B cell (primary cell): ENCODE measurements around the gene UBE2F. TPM values are rescaled to one million over a fixed set of nuclear protein-coding genes. Genes with fewer than 3 reads are reported as not detected.

Experiments
- ATAC-seq: fragments of 200-7000 bp; cut with Tn5 transposase; one replicate; pipeline ENCODE4 v1.10.0; 2021; ENCODE audit warnings: low read depth, mild to moderate bottlenecking, moderate number of reproducible peaks, moderate library complexity
- CTCF ChIA-PET: fragments of 350-600 bp; sonication (Branson Sonifier 250); formaldehyde crosslinking; loops from one replicate; lab custom pipeline; 2021; ENCODE audit warnings: antibody characterized with exemption, inconsistent platforms; lab: Charles Lee
- POLR2A ChIA-PET: fragments of 350-600 bp; sonication (Branson Sonifier 250); formaldehyde crosslinking; loops from one replicate; lab custom pipeline; 2021; ENCODE audit warnings: antibody characterized with exemption; lab: Charles Lee
- DNase-seq: peaks from one replicate; pipeline ENCODE4 v3.0.0; 2013
- H2AFZ ChIP-seq: 2 replicates; pipeline ENCODE4 v1.6.1; 2012; ENCODE audit warnings: mild to moderate bottlenecking, low read depth, low read length; ENCODE audit not compliant: insufficient read depth, poor library complexity, severe bottlenecking
- H3K27ac ChIP-seq, 2 donors: 1 replicate in 1 of 2; 2 replicates in 1 of 2; pipeline ENCODE4 v1.5.1; 2012 to 2013; ENCODE audit warnings: low read length in 2 of 2, mild to moderate bottlenecking in 2 of 2, moderate library complexity in 1 of 2
- H3K27me3 ChIP-seq, 4 experiments: fragments of 200-600 bp in 1 of 4; sonication (generic) in 1 of 4; replicated peaks in 1 of 4; 1 replicate in 2 of 4; 2 replicates in 2 of 4; pipeline versions ENCODE4 v1.6.1 to v1.7.0; 2013 to 2016; ENCODE audit warnings: low read length in 3 of 4, mild to moderate bottlenecking in 2 of 4, mixed read lengths in 1 of 4, moderate library complexity in 1 of 4; ENCODE audit not compliant: insufficient read depth in 4 of 4, control insufficient read depth in 3 of 4; ENCODE audit errors: control extremely low read depth in 1 of 4
- H3K36me3 ChIP-seq, 2 experiments: replicated peaks in 1 of 2; 1 replicate in 1 of 2; 2 replicates in 1 of 2; pipeline versions ENCODE4 v1.6.1 to v1.7.1; 2013; ENCODE audit warnings: low read length in 1 of 2; ENCODE audit not compliant: insufficient read depth in 2 of 2, control insufficient read depth in 1 of 2; ENCODE audit errors: control extremely low read depth in 1 of 2, extremely low read depth in 1 of 2
- H3K4me1 ChIP-seq, 2 donors: fragments of 200-600 bp in 1 of 2; sonication (generic) in 1 of 2; 1 replicate in 1 of 2; 2 replicates in 1 of 2; pipeline versions ENCODE4 v1.5.1 to v1.6.1; 2013 to 2017; ENCODE audit warnings: low read length in 2 of 2; ENCODE audit not compliant: control insufficient read depth in 2 of 2, insufficient read depth in 2 of 2
- H3K4me2 ChIP-seq: replicated peaks from 2 replicates; pipeline ENCODE3; 2012; ENCODE audit warnings: mild to moderate bottlenecking, low read depth, low read length; ENCODE audit not compliant: poor library complexity, severe bottlenecking
- H3K4me3 ChIP-seq, 5 experiments: fragments of 200-600 bp in 1 of 5; sonication (generic) in 1 of 5; 1 replicate in 3 of 5; 2 replicates in 2 of 5; pipeline versions ENCODE4 v1.5.1 to v1.7.0; 2011 to 2016; ENCODE audit warnings: low read length in 4 of 5, mild to moderate bottlenecking in 4 of 5, low read depth in 2 of 5, control low read depth in 1 of 5, moderate library complexity in 1 of 5; ENCODE audit not compliant: insufficient read depth in 1 of 5; ENCODE audit errors: control extremely low read depth in 1 of 5, extremely low read depth in 1 of 5
- H3K79me2 ChIP-seq: fragments of 200-600 bp; sonication (generic); one replicate; pipeline ENCODE4 v1.6.0; 2016; ENCODE audit warnings: low read length; ENCODE audit not compliant: control insufficient read depth, insufficient read depth
- H3K9ac ChIP-seq: fragments of 200-600 bp; sonication (generic); 2 replicates; pipeline ENCODE4 v1.6.1; 2017; ENCODE audit warnings: mild to moderate bottlenecking, low read length, moderate library complexity
- H3K9me3 ChIP-seq, 3 donors: one replicate each; pipeline versions ENCODE4 v1.6.1 to v1.7.1; 2013; ENCODE audit warnings: low read length in 2 of 3; ENCODE audit not compliant: control insufficient read depth in 2 of 3, insufficient read depth in 1 of 3; ENCODE audit errors: control extremely low read depth in 1 of 3
- H4K20me1 ChIP-seq: 2 replicates; pipeline ENCODE4 v1.6.0; 2012; ENCODE audit warnings: mild to moderate bottlenecking, low read length; ENCODE audit not compliant: insufficient read depth, control insufficient read depth, poor library complexity, severe bottlenecking
- H3K27ac Mint-ChIP-seq: one replicate; pipeline ENCODE4 v1.8.0; 2021; ENCODE audit warnings: mixed read lengths
- H3K27me3 Mint-ChIP-seq: one replicate; pipeline ENCODE4 v1.8.0; 2021; ENCODE audit warnings: mixed read lengths
- H3K4me1 Mint-ChIP-seq: one replicate; pipeline ENCODE4 v1.8.0; 2021; ENCODE audit warnings: mixed read lengths
- H3K4me3 Mint-ChIP-seq: one replicate; pipeline ENCODE4 v1.8.0; 2021; ENCODE audit warnings: mixed read lengths
- H3K9me3 Mint-ChIP-seq: one replicate; pipeline ENCODE4 v1.8.0; 2022; ENCODE audit warnings: mixed read lengths; ENCODE audit not compliant: insufficient read depth
- CTCF ChIP-seq: fragments of 200-600 bp; IDR thresholded peaks from one replicate; pipeline ENCODE4 v1.8.0; 2022; ENCODE audit warnings: antibody characterized with exemption, mild to moderate bottlenecking
- EZH2 ChIP-seq: IDR thresholded peaks from 2 replicates; pipeline ENCODE4 v1.6.1; 2012; ENCODE audit warnings: borderline replicate concordance, low read depth, mild to moderate bottlenecking, moderate library complexity, low read length; ENCODE audit not compliant: insufficient read depth, poor library complexity, severe bottlenecking
- WGBS: methylation state at CpG from one replicate; pipeline ENCODE4 v1.1.5; 2013; ENCODE audit warnings: missing lambda C conversion rate; ENCODE audit not compliant: insufficient coverage; 5-methylcytosine and 5-hydroxymethylcytosine counted together
- intact Hi-C: fragments of 100-400 bp; cut with micrococcal nuclease; formaldehyde crosslinking; loops from one replicate; pipeline ENCODE4 v1.10.0; 2022
- polyA plus RNA-seq: library from polyadenylated mRNA; depleted of rRNA; stranded (reverse); fragments of >200 nt; gene quantifications from 2 replicates; pipeline ENCODE4 v1.2.3, GENCODE V29; 2012
- total RNA-seq, 2 donors: library from RNA; stranded (reverse); fragments of 120-200 nt in 1 of 2; gene quantifications; 1 replicate in 1 of 2; 2 replicates in 1 of 2; pipeline versions ENCODE4 v1.2.3 to v1.2.4, GENCODE V29; 2013 to 2022

UBE2F gene
- total and polyA plus RNA-seq, 2 donors (not counting 1 experiment from before 2014, with no cell fraction given) = 22.5 to 57.6 TPM

GRCh38 chr2:238080518-238080917 lies 113.7 kb downstream of the UBE2F start:
- H3K79me2 ChIP-seq = peaks cover 3% of the 10 kb centered on the region
- CTCF ChIA-PET = no interaction called here
- TF ChIP-seq CTCF = no peak
- TF ChIP-seq EZH2 = no peak
- Mint-ChIP-seq H3K27me3 (no peaks in the 10 kb centered on the region), H3K9me3 (no peaks in the 10 kb centered on the region), H3K4me3 (no peak overlapping the region), H3K27ac (no peak overlapping the region), H3K4me1 (no peaks in the 10 kb centered on the region)
- intact Hi-C loops = no loop called here
- ATAC-seq = no peak
- no peak overlapping the region for H3K4me3 ChIP-seq
- no peak for DNase-seq
- WGBS = 99% methylated on average over 15 of the region's 15 CpGs
- H4K20me1 ChIP-seq = no peaks in the 10 kb centered on the region
- H2AFZ ChIP-seq = no peak overlapping the region
- peaks cover 0 to 35% of the 10 kb centered on the region in 2 experiments for H3K36me3 ChIP-seq
- no peak overlapping the region for H3K9ac ChIP-seq
- H3K27me3 ChIP-seq = no peaks in the 10 kb centered on the region
- no peak overlapping the region for H3K27ac ChIP-seq
- H3K4me2 ChIP-seq = no peak overlapping the region
- POLR2A ChIA-PET = no interaction called here
- no peaks in the 10 kb centered on the region for H3K4me1 ChIP-seq
- no peaks in the 10 kb centered on the region for H3K9me3 ChIP-seq

- DNase-seq (no peak), ATAC-seq (no peak)
- Mint-ChIP-seq H3K27ac (no peak overlapping the region), H3K9me3 (no peaks in the 10 kb centered on the region), H3K4me3 (no peak overlapping the region), H3K27me3 (no peaks in the 10 kb centered on the region), H3K4me1 (no peaks in the 10 kb centered on the region)
- H4K20me1 ChIP-seq = no peaks in the 10 kb centered on the region
- H2AFZ ChIP-seq = no peak overlapping the region
- CTCF ChIA-PET = no interaction called here
- no peak overlapping the region for H3K27ac ChIP-seq
- peaks cover 3% of the 10 kb centered on the region for H3K79me2 ChIP-seq
- TF ChIP-seq EZH2 = no peak
- TF ChIP-seq CTCF = no peak
- no peak overlapping the region for H3K9ac ChIP-seq
- WGBS = 100% methylated on average over 11 of the region's 13 CpGs
- intact Hi-C loops = no loop called here
- no peaks in the 10 kb centered on the region for H3K9me3 ChIP-seq
- POLR2A ChIA-PET = no interaction called here
- no peaks in the 10 kb centered on the region for H3K27me3 ChIP-seq
- no peak overlapping the region for H3K4me2 ChIP-seq
- H3K4me3 ChIP-seq = no peak overlapping the region
- H3K4me1 ChIP-seq = no peaks in the 10 kb centered on the region
- H3K36me3 ChIP-seq = peaks cover 0 to 35% of the 10 kb centered on the region in 2 experiments
Observed at GRCh38 chr2:238081150-238081549, 114.3 kb downstream of the UBE2F start.
